Endothelial cell of umbilical vein (primary cell): Measurements from ENCODE around the gene TOM1L2. TPM values are rescaled to one million over a fixed set of nuclear protein-coding genes. Genes with fewer than 3 reads are reported as not detected.

ENCODE experiments used
- BruUV-seq: library from RNA; stranded (reverse); fragments of 400-500 nt; replicated peaks from 2 replicates; lab custom pipeline; 2021; lab: Mats Ljungman, UMichigan
- CTCF ChIA-PET: fragments of 300-600, 350-600 bp; sonication (Branson Sonifier 250); formaldehyde crosslinking; loops from one replicate; lab custom pipeline; 2021; ENCODE audit warnings: antibody characterized with exemption, inconsistent platforms; lab: Charles Lee
- POLR2A ChIA-PET: fragments of 300-600, 350-600 bp; sonication (Branson Sonifier 250); formaldehyde crosslinking; loops from one replicate; lab custom pipeline; 2021; ENCODE audit warnings: antibody characterized with exemption, inconsistent platforms; lab: Charles Lee
- DNase-seq: peaks from one replicate; pipeline ENCODE4 v3.0.0-alpha.2; 2011; ENCODE audit warnings: low read depth, low spot score
- FAIRE-seq: peaks from 2 replicates; lab custom pipeline; 2011; peaks lifted over from hg19 to GRCh38; lab: Jason Lieb, UNC
- H2AFZ ChIP-seq: 2 replicates; pipeline ENCODE4 v1.6.0; 2012; ENCODE audit warnings: low read depth, low read length, control low read depth, inconsistent platforms
- H3K27ac ChIP-seq: 2 replicates; pipeline ENCODE4 v1.5.1; 2011; ENCODE audit warnings: low read depth, mild to moderate bottlenecking, control low read depth, low read length, moderate library complexity; ENCODE audit not compliant: insufficient read depth
- H3K27me3 ChIP-seq, 2 experiments: 2 replicates each; pipeline versions ENCODE4 v1.6.0 to v1.6.1; 2011; ENCODE audit warnings: low read length in 2 of 2, mixed read lengths in 1 of 2; ENCODE audit not compliant: control insufficient read depth in 2 of 2, insufficient read depth in 2 of 2
- H3K36me3 ChIP-seq, 2 experiments: 2 replicates in 1 of 2; 3 replicates in 1 of 2; pipeline ENCODE4 v1.5.1; 2011; ENCODE audit warnings: low read length in 2 of 2, mild to moderate bottlenecking in 1 of 2, moderate library complexity in 1 of 2; ENCODE audit not compliant: control insufficient read depth in 2 of 2, insufficient read depth in 2 of 2; ENCODE audit errors: extremely low read depth in 1 of 2
- H3K4me1 ChIP-seq: 3 replicates; pipeline ENCODE4 v1.5.1; 2011; ENCODE audit warnings: mild to moderate bottlenecking, low read length; ENCODE audit not compliant: control insufficient read depth, insufficient read depth; ENCODE audit errors: extremely low read depth
- H3K4me2 ChIP-seq: 2 replicates; pipeline ENCODE4 v1.6.1; 2011; ENCODE audit warnings: low read length, control low read depth, mixed read lengths; ENCODE audit not compliant: insufficient read depth
- H3K4me3 ChIP-seq, 3 experiments: fragments of 200-600 bp in 1 of 3; sonication (generic), shearing (Covaris generic) in 1 of 3; replicated peaks in 1 of 3; 2 replicates each; pipeline ENCODE4 v1.5.1; 2011 to 2016; ENCODE audit warnings: control low read depth in 3 of 3, low read length in 3 of 3, mild to moderate bottlenecking in 2 of 3, inconsistent platforms in 1 of 3, low read depth in 1 of 3, moderate library complexity in 1 of 3; ENCODE audit not compliant: insufficient read depth in 1 of 3
- H3K79me2 ChIP-seq: 2 replicates; pipeline ENCODE4 v1.6.0; 2012; ENCODE audit warnings: low read length, inconsistent platforms; ENCODE audit not compliant: control insufficient read depth, insufficient read depth
- H3K9ac ChIP-seq: replicated peaks from 2 replicates; pipeline ENCODE3; 2011; ENCODE audit warnings: low read length, control low read depth; ENCODE audit not compliant: insufficient read depth; ENCODE audit errors: extremely low read depth
- H3K9me1 ChIP-seq: replicated peaks from 3 replicates; pipeline ENCODE4 v1.6.0; 2011; ENCODE audit warnings: mild to moderate bottlenecking, low read length; ENCODE audit not compliant: control insufficient read depth, insufficient read depth; ENCODE audit errors: extremely low read depth
- H3K9me3 ChIP-seq: replicated peaks from 2 replicates; pipeline ENCODE4 v1.5.1; 2012; ENCODE audit warnings: low read length, inconsistent platforms; ENCODE audit not compliant: control insufficient read depth, insufficient read depth
- H4K20me1 ChIP-seq: replicated peaks from 2 replicates; pipeline ENCODE3; 2011; ENCODE audit warnings: mild to moderate bottlenecking, low read length; ENCODE audit not compliant: control insufficient read depth, insufficient read depth; ENCODE audit errors: extremely low read depth
- CTCF ChIP-seq, 2 donors: IDR thresholded peaks; 1 replicate in 1 of 2; 2 replicates in 1 of 2; pipeline ENCODE4 v1.5.1; 2011; ENCODE audit warnings: low read length in 2 of 2, mild to moderate bottlenecking in 2 of 2, moderate library complexity in 2 of 2, control low read depth in 1 of 2, inconsistent platforms in 1 of 2, low read depth in 1 of 2; ENCODE audit not compliant: insufficient read depth in 1 of 2; ENCODE audit errors: extremely low read depth in 1 of 2
- EZH2 ChIP-seq: IDR thresholded peaks from 2 replicates; pipeline ENCODE4 v1.6.1; 2012; ENCODE audit warnings: borderline replicate concordance, low read depth, mild to moderate bottlenecking, moderate library complexity, low read length, inconsistent platforms; ENCODE audit not compliant: severe bottlenecking
- FOS ChIP-seq: IDR thresholded peaks from 2 replicates; pipeline ENCODE4 v1.6.1; 2011; ENCODE audit warnings: mild to moderate bottlenecking, low read length, moderate library complexity, borderline replicate concordance; ENCODE audit not compliant: insufficient read depth
- GATA2 ChIP-seq: IDR thresholded peaks from 2 replicates; pipeline ENCODE4 v1.7.0; 2011; ENCODE audit warnings: low read depth, mild to moderate bottlenecking, moderate library complexity, mixed read lengths, low read length; ENCODE audit not compliant: insufficient read length, insufficient read depth
- JUN ChIP-seq: IDR thresholded peaks from 2 replicates; pipeline ENCODE4 v1.6.1; 2011; ENCODE audit warnings: borderline replicate concordance, low read depth; ENCODE audit not compliant: insufficient read length, insufficient read depth
- MAX ChIP-seq: IDR thresholded peaks from 2 replicates; pipeline ENCODE4 v1.6.1; 2011; ENCODE audit not compliant: insufficient read depth, insufficient read length
- MYC ChIP-seq: IDR thresholded peaks from one replicate; pipeline ENCODE4 v1.6.1; 2011; ENCODE audit warnings: mild to moderate bottlenecking, low read depth, low read length
- POLR2A ChIP-seq: IDR thresholded peaks from 2 replicates; pipeline ENCODE4 v1.6.1; 2012; ENCODE audit warnings: low read depth, mild to moderate bottlenecking, control low read depth, low read length
- POLR2AphosphoS5 ChIP-seq: IDR thresholded peaks from 2 replicates; pipeline ENCODE4 v1.6.1; 2012; ENCODE audit warnings: low read depth, mild to moderate bottlenecking, control low read depth, low read length, moderate library complexity; ENCODE audit not compliant: insufficient read depth
- dilution Hi-C: fragments of 300-500 bp; cut with MboI; formaldehyde crosslinking; loops from one replicate; pipeline ENCODE4 v1.15.0; 2019; ENCODE audit warnings: low sequenced_read_pairs; ENCODE audit not compliant: extremely low pct_ligation_motif_present
- intact Hi-C: fragments of 100-400 bp; cut with micrococcal nuclease; formaldehyde crosslinking; loops from one replicate; pipeline ENCODE4 v1.10.0; 2022
- polyA plus RNA-seq, 4 experiments: library from polyadenylated mRNA; depleted of rRNA in 3 of 4; stranded (reverse) in 3 of 4; unstranded in 1 of 4; fragments of >200 nt; gene quantifications; 2 replicates each; pipeline versions ENCODE4 v1.2.1 to v1.2.3, GENCODE V29; 2011 to 2012; ENCODE audit warnings: missing spikeins in 1 of 4
- total RNA-seq: library from RNA; stranded (reverse); gene quantifications from 2 replicates; pipeline ENCODE4 v1.2.3, GENCODE V29; 2021

Gene TOM1L2
- total and polyA plus RNA-seq, 2 donors (not counting 3 experiments of a cell fraction or from before 2014, with no cell fraction given) = 31.7 to 37.6 TPM

GRCh38 chr17:17873450-17873991, 98.7 kb downstream of the TOM1L2 start:
- Histone ChIP-seq H2AFZ (no peak overlapping the region), H3K9me1 (no peaks in the 10 kb centered on the region), H3K9me3 (no peaks in the 10 kb centered on the region), H3K9ac (no peak overlapping the region), H3K4me2 (no peak overlapping the region), H3K27me3 (no peaks in the 10 kb centered on the region), H3K4me3 (no peak overlapping the region), H4K20me1 (no peaks in the 10 kb centered on the region), H3K27ac (no peak overlapping the region), H3K4me1 (peaks cover 25% of the 10 kb centered on the region), H3K79me2 (no peaks in the 10 kb centered on the region), H3K36me3 (no peaks in the 10 kb centered on the region)
- no TSS peak for BruUV-seq
- TF ChIP-seq POLR2AphosphoS5 = no peak
- no peak for TF ChIP-seq JUN
- no peak for TF ChIP-seq MAX
- TF ChIP-seq FOS = no peak
- TF ChIP-seq CTCF (IDR thresholded peaks at IDR 0.05; ENCODE audit: extremely low read depth in 1 of 2, insufficient read depth in 1 of 2, low read depth in 1 of 2, low read length in 2 of 2) = no peak
- TF ChIP-seq EZH2 = no peak
- no peak for TF ChIP-seq POLR2A
- no peak for TF ChIP-seq GATA2
- no peak for TF ChIP-seq MYC
- no peak for DNase-seq
- CTCF ChIA-PET = no interaction called here
- intact Hi-C loops (no loop called here), dilution Hi-C loops (no loop called here)
- POLR2A ChIA-PET = interaction anchor here (0.7 kb wide), 1 partner anchor 11 kb away, joined by 4 read pairs; no protein-coding TSS in a partner anchor
- FAIRE-seq = no peak
